HTERT RPE-1 (cell line): ENCODE measurements around the gene RNH1.

Experiments
- in situ Hi-C: fragments of 300-500 bp; cut with MboI; formaldehyde crosslinking; loops from 4 replicates; pipeline ENCODE4 v1.14.3; 2020; ENCODE audit warnings: low sequenced_read_pairs

RNH1 gene

DNA sequence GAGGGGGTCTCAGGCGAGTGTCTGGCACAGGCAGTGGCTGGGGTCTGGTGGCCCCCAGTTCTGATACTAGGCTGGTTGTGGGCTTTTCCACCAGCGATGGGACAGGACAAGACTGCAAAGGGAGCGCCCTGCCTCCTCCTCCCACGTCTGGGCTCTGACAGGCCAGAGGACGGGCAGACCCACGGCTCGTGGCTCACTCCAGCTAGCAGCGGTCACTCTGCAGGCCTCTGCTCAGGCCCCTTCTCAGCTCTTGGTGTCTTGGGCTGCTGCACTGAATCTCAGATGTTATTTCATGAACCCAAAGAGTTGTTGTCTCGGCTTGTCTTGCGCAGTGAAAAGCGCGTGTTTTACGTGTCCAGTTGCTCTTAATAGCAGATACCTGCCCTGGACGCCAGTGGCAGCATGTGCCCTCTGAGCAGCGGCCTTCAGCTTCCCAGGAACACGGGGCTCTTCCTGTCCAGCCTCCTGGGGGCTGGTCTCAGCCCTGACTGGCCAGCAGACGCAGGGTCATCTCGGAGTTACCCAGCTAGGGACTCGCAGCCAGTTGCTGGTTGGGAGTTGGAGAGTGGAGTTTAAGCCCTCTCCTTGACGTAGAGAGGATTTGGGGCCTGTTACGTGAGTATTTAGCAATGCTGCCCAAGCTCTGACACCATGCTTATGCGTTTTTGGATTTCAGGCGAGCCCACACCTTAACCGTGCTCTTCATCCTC, 47.4 kb downstream of the RNH1 start:
- in situ Hi-C loops = no loop called here

DNA sequence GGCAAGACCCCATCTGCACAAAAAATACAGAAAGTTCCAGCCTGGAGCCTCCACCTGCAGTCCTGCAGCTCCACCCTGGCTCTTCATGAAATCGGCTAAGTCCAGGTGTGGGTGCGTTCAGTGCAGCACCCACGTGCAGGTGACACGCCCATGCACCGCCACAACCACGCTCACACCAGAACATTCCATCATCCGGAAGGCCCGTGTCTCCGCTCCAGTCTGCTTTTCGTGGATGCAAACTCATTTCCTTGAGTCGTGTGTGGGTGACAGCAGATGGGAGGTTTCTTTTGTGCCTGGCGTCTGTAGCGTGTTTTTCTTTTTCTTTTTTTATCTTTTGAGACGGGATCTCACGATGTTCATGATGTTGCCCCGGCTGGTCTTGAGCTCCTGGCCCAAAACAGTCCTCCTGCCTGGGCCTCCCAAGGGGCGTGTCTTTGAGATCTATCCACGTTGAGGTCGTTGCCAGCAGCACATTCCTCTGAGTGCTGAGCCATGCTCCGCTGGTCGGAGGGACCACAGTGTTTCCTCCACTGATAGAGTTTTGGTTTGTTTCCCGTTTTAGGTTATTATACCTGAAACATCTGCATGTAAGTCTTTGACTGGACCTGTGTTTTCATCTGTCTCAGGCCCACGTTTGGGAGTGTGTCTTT, 49.8 kb downstream of the RNH1 start:
- in situ Hi-C loops = no loop called here

DNA sequence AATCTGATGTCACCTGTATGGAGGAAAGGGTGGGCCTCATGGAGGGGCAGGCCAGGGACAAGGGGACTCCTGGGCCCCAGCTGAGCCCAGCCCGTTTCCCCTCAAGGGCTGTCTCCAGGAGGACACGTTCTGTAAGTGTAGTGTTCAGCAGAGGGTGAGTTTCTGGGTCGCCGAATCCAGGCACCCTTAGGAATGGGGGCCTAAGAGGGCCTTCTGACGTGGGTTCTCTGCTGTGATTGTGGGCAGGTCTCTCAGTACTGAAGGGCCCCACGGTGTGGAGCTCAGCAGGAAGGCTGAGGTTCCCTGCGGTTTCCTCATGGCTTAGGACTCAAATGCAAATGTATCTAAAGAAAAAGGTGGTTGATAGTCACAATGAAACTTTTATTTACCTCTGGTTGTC, 50.5 kb downstream of the RNH1 start:
- in situ Hi-C loops = no loop called here

DNA sequence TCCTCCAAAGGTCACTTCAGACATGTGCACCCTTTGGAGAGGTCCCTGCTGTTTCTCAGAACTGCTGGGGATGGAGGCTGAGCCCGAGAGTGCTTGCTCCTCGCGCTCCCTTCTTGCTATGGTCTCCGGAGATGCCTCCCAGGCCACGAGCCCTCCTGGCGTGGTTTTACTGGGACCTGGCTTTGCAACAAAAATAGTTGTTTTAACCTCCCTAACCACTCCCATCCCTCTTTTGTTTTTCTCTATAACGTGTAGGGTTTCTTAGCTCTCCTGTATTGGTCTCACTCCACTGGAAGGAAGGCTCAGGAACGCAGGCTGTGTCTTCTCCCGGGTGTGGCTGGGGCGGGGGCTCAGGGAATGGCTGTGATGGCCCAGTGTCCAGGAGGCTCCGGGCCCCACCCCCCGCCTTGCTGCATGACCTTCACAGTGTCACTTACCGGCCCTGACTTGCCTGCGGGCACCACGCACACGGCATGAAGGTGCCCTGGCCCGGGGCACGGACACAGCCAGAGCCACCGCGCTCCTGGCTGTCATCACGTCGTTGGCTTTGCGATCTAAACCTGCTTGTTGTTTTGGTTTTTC, 51.4 kb downstream of the RNH1 start:
- in situ Hi-C loops = no loop called here

DNA sequence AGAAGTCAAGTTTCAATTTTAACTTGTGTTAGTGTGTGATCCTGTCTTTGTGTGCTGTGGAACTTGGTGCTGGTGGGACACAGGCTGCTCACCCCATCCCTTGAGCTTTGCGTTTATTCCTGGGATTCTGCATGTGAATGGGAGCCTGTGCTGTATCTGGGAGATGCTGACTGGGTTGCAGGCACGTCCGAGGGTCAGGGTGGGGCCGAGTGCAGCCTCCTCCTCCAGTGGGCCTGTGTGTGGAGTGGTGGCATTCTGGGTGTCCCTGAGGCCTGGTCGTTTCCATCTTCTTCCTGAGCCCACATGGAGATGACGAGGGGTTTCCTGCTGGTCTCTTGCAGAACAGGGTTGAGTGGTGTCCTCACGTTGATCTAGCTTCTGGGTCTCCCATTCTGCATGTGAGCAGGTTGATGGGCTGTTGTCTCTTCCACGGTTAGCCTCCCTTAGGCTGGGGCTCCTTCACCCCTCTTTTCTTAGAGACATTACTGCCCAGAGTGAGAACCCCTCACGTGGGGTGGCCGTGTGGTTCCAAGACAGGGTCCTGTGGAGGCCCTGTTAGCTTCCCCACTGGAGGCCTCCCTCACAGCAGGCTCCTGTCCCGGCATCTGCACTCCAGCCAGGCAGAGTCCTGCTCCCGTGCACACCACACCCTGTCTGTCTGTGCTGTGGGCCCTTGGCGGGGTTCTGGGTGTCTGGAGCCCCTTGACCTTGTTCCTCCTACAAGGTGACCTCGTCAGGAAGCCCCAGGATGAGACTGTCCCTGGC, 52.1 kb downstream of the RNH1 start:
- in situ Hi-C loops = no loop called here

DNA sequence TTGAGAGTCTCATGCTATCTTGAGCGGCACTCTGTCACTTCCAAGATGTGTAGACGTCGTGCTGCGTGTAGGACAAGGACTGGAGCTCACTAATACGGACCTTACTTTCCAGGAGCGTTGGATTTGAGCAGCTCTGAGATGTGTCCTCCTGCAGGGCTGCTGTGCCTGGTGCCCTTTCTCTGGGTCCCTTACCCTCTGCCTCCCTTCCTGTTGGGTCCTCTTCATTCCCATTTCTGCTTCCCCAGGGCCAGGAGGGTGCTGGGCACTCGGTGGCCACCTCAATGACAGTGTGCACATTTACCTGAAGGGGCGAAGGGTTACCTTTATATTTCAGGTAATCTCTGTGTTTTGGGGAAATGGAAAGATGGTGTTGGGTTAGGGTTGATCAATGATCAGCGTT, 53.0 kb downstream of the RNH1 start:
- in situ Hi-C loops = no loop called here

DNA sequence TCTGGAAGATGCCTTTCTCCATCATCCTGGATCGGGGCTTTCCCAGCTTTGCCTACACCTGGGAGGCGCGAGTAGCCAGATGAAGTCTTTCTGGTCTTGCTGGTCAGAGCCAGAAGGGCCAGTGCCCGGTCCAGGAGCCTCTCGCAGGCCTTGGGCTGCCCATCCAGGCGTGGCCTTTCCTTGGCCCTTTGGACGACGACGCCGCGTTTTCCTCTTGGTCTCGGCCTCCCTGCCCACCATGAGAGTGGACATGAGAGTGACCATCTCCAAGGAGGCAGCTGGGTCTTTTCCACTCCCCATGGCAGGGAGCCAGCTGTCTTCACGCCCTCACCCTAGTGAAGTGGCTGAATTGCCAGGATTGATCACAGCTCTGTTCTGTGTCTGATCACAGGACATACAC, 53.5 kb downstream of the RNH1 start:
- in situ Hi-C loops = no loop called here

DNA sequence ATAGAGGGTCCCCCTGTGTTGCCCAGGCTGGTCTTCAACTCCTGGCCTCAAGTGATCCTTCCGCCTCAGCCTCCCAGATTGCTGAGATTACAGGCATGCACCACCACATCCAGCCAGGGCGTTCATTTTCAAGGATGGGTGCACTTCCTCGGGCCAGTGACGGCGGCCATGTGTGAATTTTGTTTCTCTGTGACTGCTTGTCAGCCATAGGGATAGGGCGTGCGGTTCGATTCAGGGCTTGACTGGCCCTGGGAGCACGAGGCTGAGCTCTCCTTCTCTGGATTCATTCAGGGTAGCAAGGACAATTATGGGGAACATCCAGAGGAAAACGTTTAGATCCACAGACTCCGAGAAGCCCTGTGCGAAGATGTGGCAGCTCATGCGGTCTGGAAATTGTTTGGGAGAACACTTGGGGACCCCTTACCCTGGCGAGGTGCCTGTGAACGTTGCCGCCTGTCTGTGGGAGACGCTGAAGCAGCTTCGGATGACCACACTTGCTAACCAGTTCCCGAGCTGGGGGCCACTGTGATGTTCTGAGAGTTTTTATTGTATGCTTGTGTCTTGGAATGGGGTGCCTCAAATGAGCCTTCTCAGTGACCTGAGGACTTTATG, 54.0 kb downstream of the RNH1 start:
- in situ Hi-C loops = no loop called here

DNA sequence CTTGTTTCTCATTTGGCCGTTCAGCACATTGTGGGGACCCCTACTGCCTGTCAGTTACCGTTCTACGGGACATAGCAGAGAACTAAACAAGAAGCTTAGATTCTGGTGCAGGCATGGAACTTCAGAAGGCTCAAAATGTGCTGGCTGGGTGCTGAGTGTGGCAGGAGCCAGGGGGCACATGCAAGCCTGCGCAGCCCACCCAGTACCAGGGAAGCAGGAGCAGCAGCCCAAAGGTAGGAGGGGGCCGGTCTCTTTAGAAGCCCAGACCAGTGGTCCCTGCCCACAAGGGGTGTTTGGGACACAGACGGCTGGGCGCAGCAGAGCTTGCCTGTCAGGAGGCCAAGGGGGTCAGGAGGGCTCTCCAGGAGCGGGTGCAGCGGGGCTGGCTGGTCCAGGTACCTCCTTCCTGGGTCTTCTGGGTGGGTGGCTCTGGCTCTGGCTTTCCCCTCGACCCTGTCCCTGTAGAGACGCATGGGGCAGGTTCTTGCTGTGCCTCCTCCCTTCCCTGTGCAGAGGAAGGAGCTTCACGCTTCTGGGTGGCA, 54.8 kb downstream of the RNH1 start:
- in situ Hi-C loops = no loop called here

DNA sequence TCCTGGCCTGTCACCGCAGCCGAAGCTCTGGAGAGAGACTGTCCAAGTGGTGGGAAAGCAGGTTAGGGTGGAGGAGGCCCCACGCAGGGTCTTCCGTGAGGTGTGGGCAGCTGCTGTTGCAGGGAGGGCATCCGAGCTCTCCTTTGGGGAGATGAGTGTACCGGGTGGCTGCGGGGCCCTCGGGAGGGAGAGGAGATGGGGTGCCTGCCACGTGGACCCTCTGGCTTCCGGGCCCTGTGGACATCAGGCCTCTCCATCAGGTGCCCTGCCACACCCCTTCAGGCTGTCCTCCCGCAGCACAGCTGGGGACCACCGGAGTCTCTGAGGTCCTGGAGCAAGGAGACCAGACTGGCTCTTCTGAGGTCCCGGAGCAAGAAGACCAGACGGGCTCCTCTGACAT, 55.3 kb downstream of the RNH1 start:
- in situ Hi-C loops = no loop called here

DNA sequence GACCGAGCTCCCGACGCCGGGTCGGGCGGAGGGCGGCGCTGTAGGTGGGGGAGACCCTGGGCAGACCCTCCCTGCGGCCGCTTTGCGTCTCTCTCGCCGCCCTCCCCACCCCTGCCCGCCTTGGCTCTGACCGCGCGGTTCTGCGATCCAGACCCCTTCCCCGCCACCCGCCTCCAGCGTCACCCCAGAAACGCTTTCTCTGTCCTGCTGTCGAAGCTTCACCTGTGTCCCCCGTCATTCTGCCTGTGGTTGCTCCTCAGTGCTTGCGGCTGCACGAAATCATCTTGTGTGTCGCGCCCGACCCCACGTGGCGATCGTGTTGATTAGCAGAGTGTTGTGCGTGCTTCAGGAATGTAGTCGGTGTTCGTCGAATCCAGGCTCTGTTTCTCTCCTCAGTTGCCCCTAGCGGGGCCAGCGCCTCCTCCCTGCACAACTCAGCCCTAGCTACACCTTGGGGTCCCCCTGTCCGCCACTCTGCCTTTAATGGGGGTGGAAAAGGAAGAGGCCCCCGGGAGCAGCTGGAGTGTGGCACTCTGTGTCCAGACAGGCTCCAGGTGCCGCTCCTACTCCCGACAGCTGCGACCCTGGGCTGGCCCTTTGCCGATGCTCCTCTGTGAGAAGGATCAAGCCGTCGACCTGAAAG, 56.1 kb downstream of the RNH1 start:
- in situ Hi-C loops = no loop called here

DNA sequence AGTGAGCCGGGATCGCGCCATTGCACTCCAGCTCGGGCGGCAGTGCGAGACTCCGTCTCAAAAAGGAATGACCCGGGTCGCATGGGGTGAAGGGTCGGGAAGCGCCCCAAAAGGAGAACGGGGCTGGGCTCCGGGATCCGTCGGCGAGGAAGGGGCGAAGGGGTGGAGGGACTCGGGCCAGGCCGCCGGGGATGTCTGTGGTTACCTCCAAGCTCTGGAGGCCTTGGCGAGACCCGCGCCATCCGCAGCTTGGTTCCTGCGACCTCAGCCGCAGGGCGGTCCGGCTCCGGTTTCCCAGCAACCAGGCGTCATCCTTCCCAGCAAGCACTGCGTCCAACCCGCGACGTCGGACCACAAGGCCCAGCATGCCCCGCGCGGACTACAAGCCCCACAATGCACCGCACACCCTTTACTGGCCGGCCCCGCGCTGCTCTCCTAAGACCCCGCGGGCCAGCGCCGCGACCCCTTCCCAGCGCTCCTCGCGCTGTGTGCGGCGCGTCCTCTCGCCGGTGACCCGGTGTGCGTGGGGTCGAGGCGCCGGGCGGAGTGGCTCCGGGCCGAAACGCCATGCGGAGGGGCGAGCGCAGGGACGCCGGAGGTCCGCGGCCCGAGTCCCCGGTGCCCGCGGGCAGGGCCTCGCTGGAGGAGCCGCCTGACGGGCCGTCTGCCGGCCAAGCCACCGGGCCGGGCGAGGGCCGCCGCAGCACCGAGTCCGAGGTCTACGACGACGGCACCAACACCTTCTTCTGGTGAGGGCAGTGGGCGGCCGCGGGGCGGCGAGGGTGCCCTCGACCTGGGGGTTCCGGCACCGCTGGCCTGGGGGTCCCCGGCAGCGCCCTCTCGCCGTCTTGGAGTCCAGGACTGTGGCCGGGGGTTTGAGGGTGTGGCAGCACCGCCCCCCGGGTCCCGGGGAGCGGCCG, 56.9 kb downstream of the RNH1 start, which contains the start of gene PTDSS2:
Gene PTDSS2 (plus strand): TSS at position 391 of the 920 bp plus-strand sequence. CDS start 177 bp downstream, at position 568.
- in situ Hi-C loops = no loop called here

DNA sequence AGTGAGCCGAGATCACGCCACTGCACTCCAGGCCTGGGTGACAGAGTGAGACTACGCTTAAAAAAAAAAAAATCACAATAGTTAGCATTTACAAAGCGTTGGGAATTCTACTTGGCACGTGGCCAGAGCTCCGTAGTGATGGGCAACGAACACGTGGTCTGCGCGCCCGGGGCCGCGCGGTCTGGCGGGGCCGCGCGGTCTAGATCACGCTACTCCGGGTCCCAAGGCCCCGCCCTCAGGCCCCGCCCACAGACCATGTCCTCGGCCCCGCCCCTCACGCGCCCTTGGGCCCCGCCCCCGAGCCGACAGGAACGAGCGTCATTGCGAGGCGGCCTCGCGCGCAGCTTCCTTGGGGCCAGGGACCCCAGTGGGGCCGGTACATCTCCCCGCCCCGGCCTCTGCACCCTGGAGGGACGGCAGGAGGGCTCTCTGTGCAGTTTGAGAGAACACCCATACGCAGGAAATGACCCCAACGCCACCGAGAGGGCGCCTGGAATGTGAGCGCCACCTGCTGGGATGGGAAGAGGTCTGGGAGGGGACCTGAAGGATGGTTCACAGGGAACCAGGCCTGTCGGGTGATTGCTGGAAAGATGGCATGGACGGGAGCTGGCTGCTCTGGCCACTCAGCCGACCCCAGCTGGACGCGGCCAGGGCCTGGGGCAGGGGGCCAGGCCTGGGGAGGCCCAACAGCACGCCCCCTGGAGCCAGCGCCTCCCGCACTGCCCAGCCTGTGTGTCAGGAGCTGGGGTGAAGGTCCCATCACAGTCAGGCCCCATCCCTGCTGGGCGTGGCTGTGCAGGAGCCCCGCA, 58.9 kb downstream of the RNH1 start:
- in situ Hi-C loops = no loop called here

DNA sequence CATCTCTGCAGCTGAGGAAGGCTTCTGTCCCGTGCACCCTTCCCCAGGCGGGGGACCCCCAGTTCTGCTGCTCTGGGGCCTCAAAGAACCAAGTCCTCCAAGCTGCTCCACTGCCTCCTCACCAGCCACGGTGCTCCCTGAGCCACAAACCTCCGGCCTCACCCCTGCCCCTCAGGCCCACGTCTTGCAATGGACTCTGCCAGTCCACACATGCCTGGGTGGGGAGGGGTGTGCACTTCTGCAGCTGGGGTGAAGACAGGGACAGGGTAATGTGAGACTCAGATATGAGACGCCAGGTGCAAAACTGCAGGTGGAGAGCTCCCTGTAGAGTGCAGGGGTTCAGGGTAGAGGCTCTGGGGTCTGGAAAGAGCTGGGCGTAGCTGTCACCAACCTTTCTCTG, 60.2 kb downstream of the RNH1 start:
- in situ Hi-C loops = no loop called here

DNA sequence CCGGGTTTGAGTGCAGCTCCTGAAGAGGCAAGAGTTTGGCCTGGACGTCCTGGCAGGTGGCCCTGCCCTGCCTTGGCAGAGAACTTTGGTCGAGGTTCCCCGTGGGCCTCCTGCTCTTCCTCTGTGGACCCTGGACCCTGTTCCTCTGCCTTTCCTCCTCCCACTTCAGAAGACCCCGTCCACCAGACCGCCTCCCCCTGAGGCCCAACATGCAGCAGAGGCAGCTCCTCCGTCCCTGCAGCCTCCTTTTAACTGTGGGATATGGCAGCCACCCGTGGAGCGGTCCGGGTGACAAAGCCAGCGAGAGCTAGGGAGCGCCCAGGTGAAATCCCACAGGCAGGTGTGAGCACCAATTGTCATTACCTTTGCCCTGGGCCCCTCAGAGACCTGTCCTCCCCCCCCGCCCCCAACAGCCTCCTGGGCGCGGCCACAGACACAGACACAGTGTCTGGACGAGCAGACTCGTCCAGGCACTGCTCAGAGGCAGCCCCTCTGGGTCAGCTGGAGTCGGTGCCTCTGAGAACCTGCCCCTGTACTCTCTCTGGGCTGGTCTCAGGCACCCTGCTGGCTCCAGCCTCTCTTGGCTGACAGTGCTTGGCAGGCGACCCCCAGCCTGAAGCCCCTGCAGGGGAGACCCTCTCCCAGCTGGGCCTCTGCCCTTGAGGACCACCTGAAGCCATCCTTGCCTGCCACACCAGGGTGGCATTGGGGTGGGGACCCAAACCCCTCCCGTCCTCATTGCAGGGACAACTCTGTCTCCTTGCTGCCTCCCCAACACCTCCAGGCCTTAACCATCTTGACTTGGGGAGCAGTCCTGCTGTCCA, 61.1 kb downstream of the RNH1 start:
- in situ Hi-C loops = no loop called here
